Measurements from ENCODE around the gene DLG1. TPM values are rescaled to one million over a fixed set of nuclear protein-coding genes. Genes with fewer than 3 reads are reported as not detected.

The DLG1 gene
- total RNA-seq, 1 donor from 2014 or later, result 157 TPM

- Mint-ChIP-seq H3K9me3 (ENCODE audit: low read depth) (peaks cover 10% of the 10 kb centered on the region), H3K36me3 (ENCODE audit: low read depth) (peaks cover 16% of the 10 kb centered on the region), H3K27me3 (ENCODE audit: low read depth) (no peaks in the 10 kb centered on the region), H3K4me1 (ENCODE audit: low read depth) (peaks cover 50% of the 10 kb centered on the region), H3K4me3 (ENCODE audit: unreplicated experiment) (no peak overlapping the region), H3K27ac (ENCODE audit: unreplicated experiment) (peak overlapping the region; percentile 24)
- TF ChIP-seq CTCF (IDR thresholded peaks at IDR 0.05), result no peak
- no peak for DNase-seq (ENCODE audit: low spot score)
Observed at GRCh38 chr3:197234947-197235914, 63.2 kb downstream of the DLG1 start.

GRCh38 chr3:197231321-197231720 is 67.1 kb downstream of the DLG1 start:
- H3K27me3 Mint-ChIP-seq (ENCODE audit: low read depth), result no peaks in the 10 kb centered on the region
- H3K9me3 Mint-ChIP-seq (ENCODE audit: low read depth), result peaks cover 3% of the 10 kb centered on the region
- H3K4me3 Mint-ChIP-seq (ENCODE audit: unreplicated experiment), result no peak overlapping the region
- peaks cover 36% of the 10 kb centered on the region for H3K4me1 Mint-ChIP-seq (ENCODE audit: low read depth)
- peaks cover 10% of the 10 kb centered on the region for H3K36me3 Mint-ChIP-seq (ENCODE audit: low read depth)
- TF ChIP-seq CTCF (IDR thresholded peaks at IDR 0.05), result no peak
- DNase-seq (ENCODE audit: low spot score), result no peak
- no peak overlapping the region for H3K27ac Mint-ChIP-seq (ENCODE audit: unreplicated experiment)

GRCh38 chr3:197229836-197230235 is 68.6 kb downstream of the DLG1 start:
- no peak for TF ChIP-seq CTCF (IDR thresholded peaks at IDR 0.05)
- no peak overlapping the region for H3K4me3 Mint-ChIP-seq (ENCODE audit: unreplicated experiment)
- no peak overlapping the region for H3K27ac Mint-ChIP-seq (ENCODE audit: unreplicated experiment)
- no peaks in the 10 kb centered on the region for H3K27me3 Mint-ChIP-seq (ENCODE audit: low read depth)
- H3K36me3 Mint-ChIP-seq (ENCODE audit: low read depth), result peaks cover under 1% of the 10 kb centered on the region
- no peak for DNase-seq (ENCODE audit: low spot score)
- H3K9me3 Mint-ChIP-seq (ENCODE audit: low read depth), result no peaks in the 10 kb centered on the region
- peaks cover 38% of the 10 kb centered on the region for H3K4me1 Mint-ChIP-seq (ENCODE audit: low read depth)

GRCh38 chr3:197229178-197229577 is 69.2 kb downstream of the DLG1 start:
- Mint-ChIP-seq H3K27ac (ENCODE audit: unreplicated experiment) (no peak overlapping the region), H3K9me3 (ENCODE audit: low read depth) (no peaks in the 10 kb centered on the region), H3K27me3 (ENCODE audit: low read depth) (no peaks in the 10 kb centered on the region), H3K4me3 (ENCODE audit: unreplicated experiment) (no peak overlapping the region), H3K4me1 (ENCODE audit: low read depth) (peaks cover 37% of the 10 kb centered on the region), H3K36me3 (ENCODE audit: low read depth) (no peaks in the 10 kb centered on the region)
- no peak for TF ChIP-seq CTCF (IDR thresholded peaks at IDR 0.05)
- no peak for DNase-seq (ENCODE audit: low spot score)

GRCh38 chr3:197227780-197228574 is 70.4 kb downstream of the DLG1 start:
- DNase-seq (ENCODE audit: low spot score), result no peak
- Mint-ChIP-seq H3K4me3 (ENCODE audit: unreplicated experiment) (no peak overlapping the region), H3K27me3 (ENCODE audit: low read depth) (no peaks in the 10 kb centered on the region), H3K27ac (ENCODE audit: unreplicated experiment) (no peak overlapping the region), H3K36me3 (ENCODE audit: low read depth) (no peaks in the 10 kb centered on the region), H3K9me3 (ENCODE audit: low read depth) (no peaks in the 10 kb centered on the region), H3K4me1 (ENCODE audit: low read depth) (peaks cover 42% of the 10 kb centered on the region)
- TF ChIP-seq CTCF (IDR thresholded peaks at IDR 0.05), result no peak

All from chondrocyte (in vitro differentiated cells).